IPS DF 6.9 (cell line): ENCODE results near the gene CBX5.

Experiments used
- DNase-seq: peaks from one replicate; pipeline ENCODE4 v3.0.0-alpha.2; 2013; ENCODE audit warnings: low read depth, low spot score
- H3K27ac ChIP-seq: one replicate; pipeline ENCODE4 v1.5.1; 2013; ENCODE audit warnings: low read length, control low read depth
- H3K27me3 ChIP-seq: 2 replicates; pipeline ENCODE4 v1.6.1; 2013; ENCODE audit warnings: mild to moderate bottlenecking, low read length; ENCODE audit not compliant: control insufficient read depth, insufficient read depth
- H3K36me3 ChIP-seq: 2 replicates; pipeline ENCODE4 v1.6.1; 2013; ENCODE audit warnings: low read length; ENCODE audit not compliant: control insufficient read depth, insufficient read depth
- H3K4me1 ChIP-seq: 2 replicates; pipeline ENCODE4 v1.6.1; 2013; ENCODE audit warnings: low read length; ENCODE audit not compliant: control insufficient read depth, insufficient read depth
- H3K4me3 ChIP-seq: 2 replicates; pipeline ENCODE4 v1.5.1; 2013; ENCODE audit warnings: mild to moderate bottlenecking, low read length
- H3K9me3 ChIP-seq: 2 replicates; pipeline ENCODE4 v1.6.1; 2013; ENCODE audit warnings: low read length, inconsistent platforms; ENCODE audit not compliant: control insufficient read depth, insufficient read depth
- WGBS: extraction: QIAGEN DNeasy Blood & Tissue Kit; methylation state at CpG from one replicate; pipeline ENCODE4 v1.1.7; 2013; ENCODE audit warnings: mixed read lengths, missing lambda C conversion rate; ENCODE audit not compliant: insufficient read length, insufficient coverage; 5-methylcytosine and 5-hydroxymethylcytosine counted together

CBX5 gene

DNA sequence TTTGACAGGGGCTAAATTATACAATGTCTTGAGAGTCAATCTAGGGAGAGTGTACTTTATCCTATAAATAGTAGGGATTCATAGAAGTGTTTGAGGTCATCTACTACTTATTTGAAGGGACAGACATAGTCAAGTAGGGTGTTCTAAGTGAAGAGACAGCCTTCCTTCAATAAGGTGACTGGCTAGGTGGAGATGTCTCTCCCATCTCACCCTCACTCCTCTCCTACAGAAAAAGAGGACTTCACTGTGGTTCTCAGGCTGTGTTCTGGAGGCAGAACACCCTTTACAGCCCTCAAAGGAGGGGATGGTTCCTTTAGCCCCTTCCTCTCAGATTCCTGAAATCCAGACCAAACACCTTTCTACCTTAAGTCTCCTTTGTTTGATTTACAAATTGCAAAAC lies 23.7 kb upstream of the CBX5 start:
- Histone ChIP-seq H3K36me3 (no peaks in the 10 kb centered on the region), H3K4me3 (no peak overlapping the region), H3K27ac (no peak overlapping the region), H3K9me3 (no peaks in the 10 kb centered on the region), H3K27me3 (no peaks in the 10 kb centered on the region), H3K4me1 (peaks cover 16% of the 10 kb centered on the region)
- DNase-seq: no peak

GRCh38 chr12:54301428-54302048 lies 21.6 kb upstream of the CBX5 start:
- no peaks in the 10 kb centered on the region for H3K9me3 ChIP-seq
- no peak overlapping the region for H3K4me3 ChIP-seq
- peaks cover 9% of the 10 kb centered on the region for H3K4me1 ChIP-seq
- no peaks in the 10 kb centered on the region for H3K27me3 ChIP-seq
- no peaks in the 10 kb centered on the region for H3K36me3 ChIP-seq
- WGBS: no CpG with 5 or more reads among the region's 1 CpG
- H3K27ac ChIP-seq: no peak overlapping the region
- DNase-seq: no peak

- Histone ChIP-seq H3K4me3 (peak within 1 kb of the TSS; percentile 23; the same call in 1 of the 2 replicates), H3K9me3 (no peaks in the 10 kb centered on the region), H3K4me1 (peaks cover 9% of the 10 kb centered on the region), H3K27ac (no peak within 1 kb of the TSS), H3K27me3 (no peaks in the 10 kb centered on the region), H3K36me3 (no peaks in the 10 kb centered on the region)
- peak; percentile 71 for DNase-seq
- WGBS: no CpG with 5 or more reads among the region's 26 CpGs
Measured at GRCh38 chr12:54300732-54301427, 21.0 kb upstream of the CBX5 start, which contains the start of gene NFE2. Gene NFE2 (minus strand): TSS chr12:54301015. CDS start chr12:54295248, 5,767 bp downstream.

DNA sequence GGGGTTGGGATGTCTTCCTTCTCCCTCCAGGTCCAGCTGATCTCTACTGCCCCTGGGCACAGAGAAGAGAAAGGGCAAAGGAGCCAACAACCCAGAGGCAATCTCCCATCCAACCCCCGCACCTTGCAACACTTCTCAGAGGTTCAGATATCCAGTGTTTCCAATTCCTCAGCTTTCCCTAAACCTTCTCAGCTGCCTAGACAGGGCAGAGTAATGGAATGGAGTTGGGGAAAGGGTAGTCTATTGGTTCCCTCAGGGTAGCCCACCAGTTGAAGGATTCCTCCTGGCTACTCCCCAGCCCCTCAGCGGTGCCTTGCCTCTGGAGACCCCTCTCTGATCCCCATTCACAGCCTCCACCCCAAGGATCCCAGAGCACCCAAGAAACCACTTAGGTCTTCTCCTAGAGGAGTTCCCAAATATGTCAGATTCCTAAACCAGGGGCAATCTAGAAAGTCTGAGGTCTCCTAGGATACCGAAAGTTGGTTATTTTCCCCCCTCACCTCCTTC lies 20.4 kb upstream of the CBX5 start:
- Histone ChIP-seq H3K4me3 (peak overlapping the region; percentile 23; the same call in 1 of the 2 replicates), H3K27me3 (no peaks in the 10 kb centered on the region), H3K27ac (no peak overlapping the region), H3K36me3 (no peaks in the 10 kb centered on the region), H3K9me3 (no peaks in the 10 kb centered on the region), H3K4me1 (peaks cover 9% of the 10 kb centered on the region)
- no CpG with 5 or more reads among the region's 3 CpGs for WGBS
- no peak for DNase-seq

DNA sequence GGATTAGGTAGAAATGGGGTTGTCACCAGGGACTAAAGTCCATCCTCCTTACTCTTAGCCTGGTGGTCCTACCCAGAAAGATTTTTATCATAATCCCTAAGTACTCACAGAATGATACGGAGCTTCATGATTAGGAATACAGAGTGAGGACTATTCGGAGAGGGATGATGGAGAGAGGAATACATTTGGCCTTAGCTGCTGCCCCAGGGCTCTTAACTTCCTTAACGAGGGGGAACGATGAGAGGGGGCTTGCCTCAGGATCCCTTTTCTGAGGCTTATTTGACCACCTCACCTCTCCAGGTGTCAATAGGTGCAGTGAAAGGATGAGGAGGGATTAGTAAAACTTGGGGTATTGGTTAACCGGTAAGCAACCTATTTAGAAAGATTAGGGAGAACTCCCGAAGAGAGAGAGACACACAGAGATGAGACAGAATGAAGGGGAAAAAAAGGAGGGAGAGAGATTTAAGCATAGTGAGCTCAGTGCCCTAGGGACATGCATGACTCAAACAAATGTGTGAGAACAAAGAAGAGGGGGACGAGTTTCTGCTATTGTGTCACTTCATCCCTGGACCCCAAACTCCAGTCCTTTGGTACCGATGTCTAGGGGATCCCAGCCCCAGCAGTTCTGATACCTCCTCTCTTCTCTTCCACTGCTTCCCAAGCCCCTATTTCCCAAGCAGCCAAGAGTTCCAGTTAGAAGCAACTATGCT lies 19.7 kb upstream of the CBX5 start:
- no peak overlapping the region for H3K27ac ChIP-seq
- WGBS: no CpG with 5 or more reads among the region's 8 CpGs
- H3K36me3 ChIP-seq: no peaks in the 10 kb centered on the region
- H3K9me3 ChIP-seq: peaks cover 1% of the 10 kb centered on the region; the same call in 1 of the 2 replicates
- H3K4me1 ChIP-seq: peaks cover 9% of the 10 kb centered on the region
- H3K4me3 ChIP-seq: no peak overlapping the region
- no peaks in the 10 kb centered on the region for H3K27me3 ChIP-seq
- DNase-seq: no peak

- no peak overlapping the region for H3K4me3 ChIP-seq
- H3K27me3 ChIP-seq: no peaks in the 10 kb centered on the region
- WGBS: no CpG with 5 or more reads among the region's 5 CpGs
- H3K27ac ChIP-seq: no peak overlapping the region
- H3K36me3 ChIP-seq: no peaks in the 10 kb centered on the region
- peaks cover 5% of the 10 kb centered on the region; the same call in 1 of the 2 replicates for H3K4me1 ChIP-seq
- DNase-seq: no peak
- H3K9me3 ChIP-seq: peaks cover 1% of the 10 kb centered on the region; the same call in 1 of the 2 replicates
Measured at GRCh38 chr12:54298904-54299303, 19.0 kb upstream of the CBX5 start.

GRCh38 chr12:54296393-54297099 lies 16.6 kb upstream of the CBX5 start:
- no peak overlapping the region for H3K4me3 ChIP-seq
- no CpG with 5 or more reads among the region's 5 CpGs for WGBS

DNA sequence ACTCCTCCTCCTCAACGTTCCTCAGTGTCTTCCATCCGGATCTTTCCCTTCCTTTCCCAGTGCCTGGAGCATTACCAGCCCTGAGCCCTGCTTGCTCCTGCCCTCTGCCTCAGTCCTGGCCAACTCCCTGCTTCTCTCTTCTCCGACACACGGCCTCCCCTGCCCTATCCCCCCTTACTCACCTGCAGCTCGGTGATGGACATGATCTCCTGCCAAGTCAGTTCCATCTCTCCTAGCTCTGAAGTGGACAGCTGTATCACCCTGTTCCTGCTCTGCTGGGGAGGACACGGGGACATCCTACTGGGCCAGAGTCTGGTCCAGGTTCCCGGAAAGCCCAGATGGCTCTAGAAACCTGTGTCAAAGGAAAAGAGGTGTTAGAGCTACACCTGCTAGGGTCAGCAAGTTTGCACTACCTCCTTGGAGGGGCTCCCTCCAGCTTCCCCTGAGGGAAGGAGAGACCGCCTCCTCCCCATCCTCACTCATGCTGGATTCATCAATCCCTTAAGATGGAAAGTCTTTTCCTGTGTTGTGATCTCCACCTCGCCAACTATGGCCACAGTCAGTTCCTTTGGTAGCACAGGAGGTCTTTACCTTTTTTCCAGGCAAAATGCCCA lies 15.1 kb upstream of the CBX5 start:
- H3K9me3 ChIP-seq: peaks cover 1% of the 10 kb centered on the region; the same call in 1 of the 2 replicates
- no peak overlapping the region for H3K27ac ChIP-seq
- H3K27me3 ChIP-seq: no peaks in the 10 kb centered on the region
- no peak for DNase-seq
- H3K4me3 ChIP-seq: no peak overlapping the region
- no CpG with 5 or more reads among the region's 9 CpGs for WGBS
- H3K36me3 ChIP-seq: no peaks in the 10 kb centered on the region
- no peaks in the 10 kb centered on the region for H3K4me1 ChIP-seq

More at GRCh38 chr12:54296393-54297099, 16.6 kb upstream of the CBX5 start:
- peaks cover 5% of the 10 kb centered on the region; the same call in 1 of the 2 replicates for H3K4me1 ChIP-seq
- H3K27me3 ChIP-seq: no peaks in the 10 kb centered on the region
- H3K36me3 ChIP-seq: no peaks in the 10 kb centered on the region
- H3K9me3 ChIP-seq: peaks cover 1% of the 10 kb centered on the region; the same call in 1 of the 2 replicates
- no peak overlapping the region for H3K27ac ChIP-seq
- DNase-seq: no peak

DNA sequence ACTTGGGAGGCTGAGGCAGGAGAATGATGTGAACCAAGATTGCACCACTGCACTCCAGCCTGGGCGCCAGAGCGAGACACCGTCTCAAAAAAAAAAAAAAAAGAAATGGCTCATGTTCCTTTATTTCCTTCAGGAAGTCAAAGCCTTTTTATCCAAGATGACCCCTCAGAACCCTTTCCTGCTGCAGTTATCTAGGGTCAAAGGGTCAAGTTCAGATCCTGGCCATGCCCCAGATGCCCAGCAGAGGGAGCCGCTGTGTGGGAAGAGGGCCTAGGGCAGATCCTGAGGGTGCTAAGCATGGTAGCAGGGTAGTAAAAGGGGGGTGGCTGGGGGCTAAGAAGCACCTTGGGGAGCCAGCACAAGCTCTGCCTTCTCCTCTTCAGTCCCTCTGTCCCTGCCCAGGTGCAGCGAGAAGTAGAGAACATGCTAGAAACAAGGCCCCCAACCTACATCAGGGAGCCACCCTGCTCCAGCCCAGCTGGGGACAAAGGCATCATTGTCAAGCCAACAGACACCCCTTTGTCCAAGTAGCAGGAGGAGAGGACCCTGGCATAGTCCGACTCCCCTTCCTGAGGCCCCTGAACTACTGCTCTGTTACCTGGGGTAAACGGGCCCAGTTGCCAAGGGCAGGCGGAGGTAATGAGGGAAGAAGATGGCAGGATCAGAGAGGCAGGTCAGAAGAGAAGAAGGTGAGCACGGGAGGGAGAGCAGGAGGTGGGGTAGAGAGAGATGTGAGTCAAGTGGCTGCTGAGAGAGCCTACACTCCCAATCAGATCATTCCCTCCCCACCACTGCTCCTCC lies 14.4 kb upstream of the CBX5 start:
- H3K27me3 ChIP-seq: no peaks in the 10 kb centered on the region
- H3K4me3 ChIP-seq: no peak overlapping the region
- peaks cover 1% of the 10 kb centered on the region; the same call in 1 of the 2 replicates for H3K9me3 ChIP-seq
- no peak overlapping the region for H3K27ac ChIP-seq
- WGBS: no CpG with 5 or more reads among the region's 9 CpGs
- DNase-seq: no peak
- H3K4me1 ChIP-seq: no peaks in the 10 kb centered on the region
- H3K36me3 ChIP-seq: no peaks in the 10 kb centered on the region
